ENCODE results near the gene GPC4. TPM values are rescaled to one million over a fixed set of nuclear protein-coding genes. Genes with fewer than 3 reads are reported as not detected.

Gene GPC4
- total RNA-seq, 1 donor = 8.3 TPM

GRCh38 chrX:133251204-133251603 is 164.1 kb downstream of the GPC4 start:
- Histone ChIP-seq H3K79me2 (ENCODE audit: insufficient read depth, low read length) (no peaks in the 10 kb centered on the region), H3K9me3 (ENCODE audit: low read depth, low read length) (peaks cover 9% of the 10 kb centered on the region), H3K27ac (ENCODE audit: low read depth, low read length) (no peak overlapping the region), H3K36me3 (ENCODE audit: insufficient read depth, low read length) (no peaks in the 10 kb centered on the region), H3K4me1 (ENCODE audit: insufficient read depth, low read length) (no peaks in the 10 kb centered on the region), H2AFZ (ENCODE audit: low read length) (no peak overlapping the region), H3K4me2 (ENCODE audit: insufficient read depth, low read length) (no peak overlapping the region), H3K4me3 (ENCODE audit: insufficient read depth, low read length) (no peak overlapping the region), H4K20me1 (ENCODE audit: insufficient read depth, low read length) (no peaks in the 10 kb centered on the region), H3K27me3 (ENCODE audit: insufficient read depth, low read length) (no peaks in the 10 kb centered on the region)
- TF ChIP-seq CTCF (IDR thresholded peaks at IDR 0.05; ENCODE audit: extremely low read depth, low read depth, low read length) = no peak
- peak; percentile 31 for DNase-seq (ENCODE audit: insufficient read length, low spot score, missing footprints)

- TF ChIP-seq CTCF (IDR thresholded peaks at IDR 0.05; ENCODE audit: extremely low read depth, low read depth, low read length) = no peak
- Histone ChIP-seq H3K36me3 (ENCODE audit: insufficient read depth, low read length) (no peaks in the 10 kb centered on the region), H3K4me1 (ENCODE audit: insufficient read depth, low read length) (no peaks in the 10 kb centered on the region), H3K79me2 (ENCODE audit: insufficient read depth, low read length) (no peaks in the 10 kb centered on the region), H2AFZ (ENCODE audit: low read length) (no peak overlapping the region), H3K27me3 (ENCODE audit: insufficient read depth, low read length) (no peaks in the 10 kb centered on the region), H3K4me2 (ENCODE audit: insufficient read depth, low read length) (no peak overlapping the region), H3K4me3 (ENCODE audit: insufficient read depth, low read length) (no peak overlapping the region), H3K9me3 (ENCODE audit: low read depth, low read length) (peaks cover 11% of the 10 kb centered on the region), H3K27ac (ENCODE audit: low read depth, low read length) (no peak overlapping the region), H4K20me1 (ENCODE audit: insufficient read depth, low read length) (no peaks in the 10 kb centered on the region)
- DNase-seq (ENCODE audit: insufficient read length, low spot score, missing footprints) = no peak
Measured at GRCh38 chrX:133250184-133251100, 164.8 kb downstream of the GPC4 start.

Other genes starting within 250 kb of the GPC4 start
- not detected in 2 replicates for gene TFDP3, start 197.1 kb downstream of the GPC4 start, total RNA-seq